Hepatocyte (in vitro differentiated cells): ENCODE results near the gene ZC3H8. TPM values are rescaled to one million over a fixed set of nuclear protein-coding genes. Genes with fewer than 3 reads are reported as not detected.
A peak's percentile ranks its signal among the peaks of the same experiment; 100 is the strongest.

ENCODE experiments used
- DNase-seq: peaks from one replicate; pipeline ENCODE4 v3.0.0-alpha.2; 2016; ENCODE audit warnings: low spot score
- H2AFZ ChIP-seq: fragments of 200-600 bp; sonication (generic); 2 replicates; pipeline ENCODE4 v1.6.0; 2016; ENCODE audit warnings: antibody characterized with exemption, mild to moderate bottlenecking
- H3K27ac ChIP-seq: fragments of 200-600 bp; sonication (generic); 2 replicates; pipeline ENCODE4 v1.5.1; 2016; ENCODE audit warnings: mild to moderate bottlenecking
- H3K27me3 ChIP-seq: fragments of 200-600 bp; sonication (generic); 2 replicates; pipeline ENCODE4 v1.6.1; 2016
- H3K36me3 ChIP-seq: fragments of 200-600 bp; sonication (generic); replicated peaks from 2 replicates; pipeline ENCODE4 v1.5.1; 2016; ENCODE audit warnings: low read depth; ENCODE audit not compliant: insufficient read depth
- H3K4me1 ChIP-seq: fragments of 200-600 bp; sonication (generic); 2 replicates; pipeline ENCODE4 v1.5.1; 2016; ENCODE audit warnings: mild to moderate bottlenecking, moderate library complexity; ENCODE audit not compliant: insufficient read depth
- H3K4me2 ChIP-seq: fragments of 200-600 bp; sonication (generic); 2 replicates; pipeline ENCODE4 v1.6.0; 2016
- H3K4me3 ChIP-seq: fragments of 200-600 bp; sonication (generic); 2 replicates; pipeline ENCODE4 v1.5.1; 2016; ENCODE audit warnings: mild to moderate bottlenecking
- H3K79me2 ChIP-seq: fragments of 200-600 bp; sonication (generic); 2 replicates; pipeline ENCODE4 v1.6.0; 2017; ENCODE audit warnings: mild to moderate bottlenecking
- H3K9me2 ChIP-seq: fragments of 200-600 bp; sonication (generic); replicated peaks from 2 replicates; pipeline ENCODE4 v1.6.0; 2017; ENCODE audit warnings: mild to moderate bottlenecking; ENCODE audit not compliant: insufficient read depth
- H3K9me3 ChIP-seq: fragments of 200-600 bp; sonication (generic); 2 replicates; pipeline ENCODE4 v1.5.1; 2016; ENCODE audit warnings: low read depth, mild to moderate bottlenecking
- H4K20me1 ChIP-seq: fragments of 200-600 bp; sonication (generic); 2 replicates; pipeline ENCODE4 v1.6.0; 2016; ENCODE audit warnings: mild to moderate bottlenecking; ENCODE audit not compliant: insufficient read depth, poor library complexity, severe bottlenecking
- CTCF ChIP-seq: fragments of 200-600 bp; sonication (generic); IDR thresholded peaks from 2 replicates; pipeline ENCODE4 v1.5.1; 2016; ENCODE audit warnings: antibody characterized with exemption, mild to moderate bottlenecking; ENCODE audit not compliant: poor library complexity
- EZH2 ChIP-seq: fragments of 200-600 bp; sonication (generic); IDR thresholded peaks from 2 replicates; pipeline ENCODE4 v1.6.1; 2016; ENCODE audit warnings: antibody characterized with exemption, mild to moderate bottlenecking, borderline replicate concordance
- EZH2phosphoT487 ChIP-seq: fragments of 200-600 bp; sonication (generic); IDR thresholded peaks from one replicate; pipeline ENCODE4 v1.6.1; 2018; ENCODE audit warnings: antibody characterized with exemption, mild to moderate bottlenecking, low read depth, moderate library complexity; ENCODE audit not compliant: unreplicated experiment, severe bottlenecking
- WGBS: methylation state at CpG from one replicate; pipeline ENCODE4 v1.1.6; 2016; ENCODE audit warnings: low lambda C conversion rate; ENCODE audit errors: missing lambda C conversion rate; 5-methylcytosine and 5-hydroxymethylcytosine counted together
- polyA plus RNA-seq: library from polyadenylated mRNA; unstranded; fragments of >200 nt; fragmentation: Nextera tagmentation; extraction: Ambion mirVana; gene quantifications from 2 replicates; pipeline ENCODE4 v1.2.1, GENCODE V29; 2016
- total RNA-seq: library from RNA; depleted of rRNA; stranded (reverse); fragments of >200 nt; gene quantifications from 2 replicates; pipeline ENCODE4 v1.2.3, GENCODE V29; 2014

Gene ZC3H8
- total and polyA plus RNA-seq, 2 experiments from 2014 or later, result 13.6 to 17.5 TPM

DNA sequence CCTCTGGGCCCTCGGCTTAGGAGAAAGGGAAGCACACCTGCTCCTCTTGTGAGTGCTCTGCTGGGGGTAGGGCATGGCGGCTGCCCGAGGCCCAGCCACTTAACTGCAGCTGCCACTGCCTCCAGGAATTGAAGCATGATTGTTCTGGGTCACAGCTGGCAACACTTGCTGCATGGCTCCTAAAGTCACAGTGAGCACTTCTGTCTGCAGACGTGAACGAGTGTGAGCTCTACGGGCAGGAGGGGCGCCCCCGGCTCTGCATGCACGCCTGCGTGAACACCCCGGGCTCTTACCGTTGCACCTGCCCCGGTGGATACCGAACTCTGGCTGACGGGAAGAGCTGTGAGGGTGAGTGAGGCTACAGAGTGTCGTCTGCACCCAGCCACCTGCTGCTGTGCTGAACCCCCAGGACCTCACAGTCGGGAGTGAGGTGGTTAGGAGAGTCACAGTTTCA lies 72.2 kb downstream of the ZC3H8 start:
- H2AFZ ChIP-seq, result no peak overlapping the region
- WGBS, result 93% methylated on average over 16 of the region's 17 CpGs

DNA sequence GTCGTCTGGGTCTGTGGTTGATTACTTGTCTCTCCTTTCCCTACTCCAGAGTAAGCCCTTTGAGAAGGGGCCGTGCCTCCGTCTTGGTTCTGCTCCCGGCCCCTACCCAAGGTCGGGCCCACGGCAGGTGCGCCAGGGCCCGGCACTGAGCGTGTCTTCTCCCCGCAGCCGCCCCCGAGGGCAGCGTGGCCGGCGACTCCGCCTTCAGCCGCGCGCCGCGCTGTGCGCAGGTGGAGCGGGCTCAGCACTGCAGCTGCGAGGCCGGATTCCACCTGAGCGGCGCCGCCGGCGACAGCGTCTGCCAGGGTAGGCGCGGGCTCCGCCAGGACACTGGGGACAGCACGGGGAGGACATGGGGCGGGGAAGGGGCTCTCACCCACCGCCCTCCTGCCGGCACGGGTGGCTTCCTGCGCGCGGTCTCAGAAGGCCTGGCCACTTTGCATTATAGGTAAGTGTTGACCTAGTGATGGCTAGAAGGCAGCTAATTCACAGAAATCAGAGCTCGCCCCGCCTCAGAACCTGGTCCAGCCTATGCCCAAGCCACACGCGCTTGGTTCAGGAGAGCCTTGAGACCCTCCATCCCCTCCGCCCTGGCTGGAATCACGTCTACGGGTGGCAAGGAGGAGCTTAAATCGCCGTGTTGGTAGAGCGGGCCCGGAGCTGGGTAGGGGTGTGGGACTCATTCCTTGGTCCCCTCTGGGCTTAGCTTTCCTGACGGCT lies 73.1 kb downstream of the ZC3H8 start:
- 51% methylated on average over 40 of the region's 54 CpGs for WGBS

More for the DNA sequence above, 72.2 kb downstream of the ZC3H8 start:
- TF ChIP-seq EZH2phosphoT487, result no peak
- no peak for TF ChIP-seq EZH2
- TF ChIP-seq CTCF, result no peak
- no peaks in the 10 kb centered on the region for H4K20me1 ChIP-seq
- no peaks in the 10 kb centered on the region for H3K9me3 ChIP-seq
- no peaks in the 10 kb centered on the region for H3K27me3 ChIP-seq
- H3K79me2 ChIP-seq, result no peaks in the 10 kb centered on the region
- H3K9me2 ChIP-seq, result no peaks in the 10 kb centered on the region
- H3K4me3 ChIP-seq, result no peak overlapping the region
- no peak overlapping the region for H3K27ac ChIP-seq
- H3K4me2 ChIP-seq, result no peak overlapping the region
- no peaks in the 10 kb centered on the region for H3K4me1 ChIP-seq
- no peak for DNase-seq
- H3K36me3 ChIP-seq, result no peaks in the 10 kb centered on the region

DNA sequence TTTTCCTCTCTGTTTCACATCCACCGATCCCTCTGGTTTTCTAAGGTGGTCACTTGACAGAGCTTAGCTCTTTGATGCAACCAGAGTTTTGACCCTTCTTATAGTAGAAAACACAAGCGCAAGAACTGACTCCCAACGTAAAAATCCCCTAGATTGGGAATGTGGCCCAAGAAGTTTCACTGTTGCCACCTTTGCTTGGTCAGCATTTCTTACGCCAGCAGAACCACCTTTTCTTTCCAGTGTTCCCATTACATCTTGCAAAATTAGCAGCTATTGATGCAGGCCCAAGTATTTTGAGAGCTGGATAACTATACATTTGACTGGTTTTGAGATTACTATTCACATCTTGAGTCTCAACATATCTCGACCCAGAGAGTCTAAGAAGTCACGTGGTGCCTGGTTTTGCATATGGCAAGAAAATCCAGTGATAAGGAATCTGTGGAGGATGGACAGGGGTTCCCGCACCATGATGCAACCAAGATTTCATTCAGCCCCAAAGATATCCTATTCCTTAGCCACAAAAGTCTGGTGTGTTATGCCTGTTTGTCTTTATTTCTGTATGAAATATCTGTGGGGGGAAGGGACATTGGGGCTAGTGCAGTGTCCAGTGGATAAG lies 78.8 kb downstream of the ZC3H8 start:
- Histone ChIP-seq H3K79me2 (no peaks in the 10 kb centered on the region), H3K4me1 (no peaks in the 10 kb centered on the region), H3K4me3 (no peak overlapping the region), H4K20me1 (no peaks in the 10 kb centered on the region), H3K27ac (no peak overlapping the region), H2AFZ (no peak overlapping the region), H3K9me2 (no peaks in the 10 kb centered on the region), H3K4me2 (no peak overlapping the region), H3K27me3 (no peaks in the 10 kb centered on the region), H3K9me3 (no peaks in the 10 kb centered on the region), H3K36me3 (no peaks in the 10 kb centered on the region)
- no peak for TF ChIP-seq EZH2
- TF ChIP-seq CTCF, result no peak
- no peak for TF ChIP-seq EZH2phosphoT487
- DNase-seq, result no peak
- 91% methylated on average over 7 of the region's 7 CpGs for WGBS

More for the DNA sequence above, 73.1 kb downstream of the ZC3H8 start:
- DNase-seq, result peak; percentile 28
- Histone ChIP-seq H3K4me2 (peak overlapping the region; percentile 53), H3K36me3 (no peaks in the 10 kb centered on the region), H3K4me3 (no peak overlapping the region), H4K20me1 (no peaks in the 10 kb centered on the region), H3K27me3 (no peaks in the 10 kb centered on the region), H3K9me2 (no peaks in the 10 kb centered on the region), H3K27ac (no peak overlapping the region), H3K4me1 (no peaks in the 10 kb centered on the region), H3K79me2 (no peaks in the 10 kb centered on the region), H2AFZ (no peak overlapping the region), H3K9me3 (no peaks in the 10 kb centered on the region)
- no peak for TF ChIP-seq EZH2phosphoT487
- TF ChIP-seq CTCF, result no peak
- TF ChIP-seq EZH2, result no peak
